ENCODE data around the gene SLC25A42. TPM values are rescaled to one million over a fixed set of nuclear protein-coding genes. Genes with fewer than 3 reads are reported as not detected.

Gene SLC25A42
- total and polyA plus RNA-seq, 7 donors: 2.4 to 9.5 (median 7.8) TPM

DNA sequence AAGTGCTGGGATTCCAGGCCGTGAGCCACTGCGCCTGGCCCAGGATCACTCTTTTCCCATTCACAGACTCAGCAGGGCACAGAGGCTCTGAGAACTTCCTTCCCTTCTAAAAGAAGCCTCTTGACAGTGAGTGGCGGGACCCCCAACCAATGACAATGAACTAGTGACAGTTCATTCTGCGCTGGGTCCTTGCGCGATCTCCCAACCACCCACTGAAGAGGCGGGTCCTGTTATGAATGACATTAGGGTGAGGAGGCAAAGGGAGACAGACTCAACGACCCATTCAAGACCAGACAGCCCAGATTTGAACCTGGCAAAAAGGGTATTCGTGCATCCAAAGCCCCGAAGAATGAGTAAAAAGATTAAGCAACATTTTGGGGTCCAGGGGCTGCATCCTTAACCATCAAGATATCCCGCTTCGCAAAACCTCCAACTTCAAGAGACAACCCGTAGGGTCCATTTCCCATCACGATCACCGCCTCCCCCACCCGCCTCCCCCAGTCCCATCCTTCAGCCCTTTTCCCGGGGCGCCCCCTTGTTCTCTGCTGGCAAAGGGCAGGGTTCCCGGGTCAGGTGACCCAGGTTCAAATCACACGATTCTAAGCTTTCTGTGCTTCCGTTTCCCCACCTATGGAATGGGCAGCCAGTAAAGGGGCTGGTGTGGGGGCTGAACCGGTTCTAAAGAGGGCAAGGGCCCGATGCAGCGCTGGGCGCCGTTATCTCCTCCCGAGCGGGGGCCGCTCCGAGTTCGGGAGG, 31.2 kb upstream of the SLC25A42 start:
- TF ChIP-seq EP300 (IDR thresholded peaks at IDR 0.05) (no peak), POLR2AphosphoS5 (IDR thresholded peaks at IDR 0.05) (no peak), POLR2A (IDR thresholded peaks at IDR 0.05) (no peak)
- TF ChIP-seq, protein P1, sequence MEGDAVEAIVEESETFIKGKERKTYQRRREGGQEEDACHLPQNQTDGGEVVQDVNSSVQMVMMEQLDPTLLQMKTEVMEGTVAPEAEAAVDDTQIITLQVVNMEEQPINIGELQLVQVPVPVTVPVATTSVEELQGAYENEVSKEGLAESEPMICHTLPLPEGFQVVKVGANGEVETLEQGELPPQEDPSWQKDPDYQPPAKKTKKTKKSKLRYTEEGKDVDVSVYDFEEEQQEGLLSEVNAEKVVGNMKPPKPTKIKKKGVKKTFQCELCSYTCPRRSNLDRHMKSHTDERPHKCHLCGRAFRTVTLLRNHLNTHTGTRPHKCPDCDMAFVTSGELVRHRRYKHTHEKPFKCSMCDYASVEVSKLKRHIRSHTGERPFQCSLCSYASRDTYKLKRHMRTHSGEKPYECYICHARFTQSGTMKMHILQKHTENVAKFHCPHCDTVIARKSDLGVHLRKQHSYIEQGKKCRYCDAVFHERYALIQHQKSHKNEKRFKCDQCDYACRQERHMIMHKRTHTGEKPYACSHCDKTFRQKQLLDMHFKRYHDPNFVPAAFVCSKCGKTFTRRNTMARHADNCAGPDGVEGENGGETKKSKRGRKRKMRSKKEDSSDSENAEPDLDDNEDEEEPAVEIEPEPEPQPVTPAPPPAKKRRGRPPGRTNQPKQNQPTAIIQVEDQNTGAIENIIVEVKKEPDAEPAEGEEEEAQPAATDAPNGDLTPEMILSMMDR (IDR thresholded peaks at IDR 0.05): no peak
- intact Hi-C loops (cut with DNase I): loop anchor here (2.0 kb wide), 1 partner anchor 30 kb away; the partner anchor contains the start of gene SLC25A42
- Histone ChIP-seq H3K4me3 (peak overlapping the region; percentile 74 to 92 (median 88)), H3K4me1 (peaks cover 0 to 32% (median 26%) of the 10 kb centered on the region in 4 donors), H3K9me3 (no peaks in the 10 kb centered on the region), H3K36me3 (peaks cover 12 to 33% (median 16%) of the 10 kb centered on the region in 4 donors), H3K27ac (peak overlapping the region; percentile 93 to 97 (median 95)), H3K27me3 (no peaks in the 10 kb centered on the region)
- peak; percentile 91 for DNase-seq
- WGBS, 2 donors: 5 to 16% methylated on average over 31 of the region's 31 CpGs

DNA sequence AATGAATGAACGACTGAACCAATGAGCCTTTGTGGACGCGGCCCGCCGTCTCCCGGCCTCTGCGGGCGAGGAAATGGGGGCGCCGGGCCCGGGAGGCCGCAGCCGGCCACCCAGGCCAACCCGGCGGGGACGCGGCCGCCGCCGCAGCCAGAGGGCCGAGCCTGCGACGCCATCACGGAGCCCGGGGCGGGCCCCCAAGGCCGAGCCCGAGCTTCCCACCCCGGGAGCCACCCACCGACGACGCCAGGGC, 30.7 kb upstream of the SLC25A42 start:
- intact Hi-C loops (cut with DNase I): loop anchor here (2.0 kb wide), 1 partner anchor 30 kb away; the partner anchor contains the start of gene SLC25A42

DNA sequence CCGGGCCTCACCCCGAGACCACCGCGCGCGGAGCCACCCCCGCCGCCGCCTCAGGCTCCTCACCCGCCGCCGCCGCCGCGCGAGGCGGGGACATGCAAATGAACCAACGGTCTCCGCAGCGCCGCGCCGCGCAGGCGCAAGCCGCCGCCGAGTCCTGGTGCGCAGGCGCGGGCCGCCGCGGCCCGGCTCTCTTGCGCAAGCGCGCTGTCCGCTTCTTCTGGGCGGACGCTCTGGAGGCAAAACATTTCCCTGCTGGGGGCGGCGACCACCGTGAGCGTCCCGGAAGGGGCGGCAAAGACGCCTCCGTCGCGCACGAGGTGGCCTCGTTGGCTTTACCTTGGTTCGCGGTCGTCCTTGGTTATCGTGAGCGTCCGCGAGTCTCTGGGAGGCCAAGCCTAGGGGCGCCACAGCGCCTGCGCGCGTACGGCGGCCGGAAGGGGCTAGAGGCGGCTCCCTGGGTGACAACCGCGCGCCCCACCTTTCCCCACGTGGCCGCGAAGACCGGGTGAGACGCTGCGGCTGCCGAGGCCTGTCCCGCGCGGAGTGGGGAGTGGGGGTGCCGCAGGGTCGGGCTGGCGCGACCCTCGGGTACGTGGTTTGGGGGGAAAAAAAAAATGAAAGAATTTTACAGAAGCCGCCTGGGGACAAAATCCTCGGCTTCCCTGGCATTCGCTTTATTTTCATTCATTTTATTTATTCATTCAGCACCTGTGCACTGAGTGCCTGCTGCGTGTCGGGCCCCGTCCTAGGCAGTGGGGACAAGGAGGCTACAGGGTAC, 30.2 kb upstream of the SLC25A42 start, which contains the start of the genes ARMC6 and SUGP2:
ARMC6 (plus strand) TSS at position 178 of the 778 bp plus-strand sequence. CDS start 607 bp downstream, outside the sequence.
SUGP2 (minus strand) TSS at position 92 of the 778 bp plus-strand sequence. CDS start 2,446 bp downstream, outside the sequence.
- Histone ChIP-seq H3K4me3 (peak within 1 kb of the TSS; percentile 74 to 92 (median 88)), H3K36me3 (peaks cover 3 to 23% (median 7%) of the 10 kb centered on the region in 4 donors), H3K4me1 (peaks cover 0 to 32% (median 26%) of the 10 kb centered on the region in 4 donors), H3K27me3 (no peaks in the 10 kb centered on the region), H3K27ac (peak within 1 kb of the TSS; percentile 93 to 97 (median 95)), H3K9me3 (no peaks in the 10 kb centered on the region)
- 0% methylated on average over 94 of the region's 94 CpGs for WGBS, 2 donors
- intact Hi-C loops (cut with DNase I): loop anchor here (2.0 kb wide), 1 partner anchor 29 kb away; the partner anchor contains the start of gene SLC25A42
- peak; percentile 90 for DNase-seq
- TF ChIP-seq, protein P1 (IDR thresholded peaks at IDR 0.05): peak in 3 of 4 experiments; percentile 7 to 20 (median 8)
- TF ChIP-seq EP300 (IDR thresholded peaks at IDR 0.05) (no peak), POLR2A (IDR thresholded peaks at IDR 0.05) (no peak), POLR2AphosphoS5 (IDR thresholded peaks at IDR 0.05) (peak; percentile 50 to 80 (median 69))

More for the DNA sequence above, 30.7 kb upstream of the SLC25A42 start:
- peaks cover 7 to 28% (median 12%) of the 10 kb centered on the region in 4 donors for H3K36me3 ChIP-seq
- H3K27me3 ChIP-seq: no peaks in the 10 kb centered on the region
- TF ChIP-seq EP300 (IDR thresholded peaks at IDR 0.05): no peak
- TF ChIP-seq, protein P1 (IDR thresholded peaks at IDR 0.05): no peak
- TF ChIP-seq POLR2A (IDR thresholded peaks at IDR 0.05): no peak
- no peak for TF ChIP-seq POLR2AphosphoS5 (IDR thresholded peaks at IDR 0.05)
- H3K4me1 ChIP-seq: peaks cover 0 to 32% (median 26%) of the 10 kb centered on the region in 4 donors
- peak overlapping the region; percentile 93 to 97 (median 95) for H3K27ac ChIP-seq
- H3K4me3 ChIP-seq: peak overlapping the region; percentile 74 to 92 (median 88)
- no peak for DNase-seq
- WGBS, 2 donors: 0% methylated on average over 32 of the region's 32 CpGs
- no peaks in the 10 kb centered on the region for H3K9me3 ChIP-seq

DNA sequence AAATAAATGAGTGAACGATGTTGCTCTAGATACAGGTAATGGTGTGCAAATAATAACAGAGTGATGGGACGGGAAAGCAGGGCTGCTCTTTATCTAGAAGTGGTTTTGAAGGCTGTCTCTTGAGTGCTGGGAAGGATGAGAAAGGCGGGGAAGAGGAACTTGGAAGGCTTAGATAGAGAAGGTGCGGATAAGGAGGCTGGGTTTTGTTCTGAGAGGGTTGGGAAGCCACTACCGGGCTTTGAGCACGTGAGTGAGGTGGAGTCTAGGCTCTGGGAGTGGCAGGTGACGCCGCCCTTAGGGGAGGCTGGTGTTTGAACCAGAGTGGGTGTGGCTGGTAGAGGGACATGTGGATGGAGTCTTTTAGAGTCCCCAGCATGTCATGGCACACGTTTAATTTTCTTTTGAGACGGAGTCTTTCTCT, 29.6 kb upstream of the SLC25A42 start:
- intact Hi-C loops (cut with DNase I): no loop called here
- TF ChIP-seq POLR2AphosphoS5 (IDR thresholded peaks at IDR 0.05): no peak
- no peak for TF ChIP-seq POLR2A (IDR thresholded peaks at IDR 0.05)
- TF ChIP-seq EP300 (IDR thresholded peaks at IDR 0.05): no peak
- TF ChIP-seq, protein P1 (IDR thresholded peaks at IDR 0.05): no peak
- H3K4me1 ChIP-seq: peaks cover 0 to 32% (median 26%) of the 10 kb centered on the region in 4 donors
- H3K36me3 ChIP-seq: peaks cover 0 to 17% (median 2%) of the 10 kb centered on the region in 4 donors
- H3K27me3 ChIP-seq: no peaks in the 10 kb centered on the region
- no peaks in the 10 kb centered on the region for H3K9me3 ChIP-seq
- WGBS, 2 donors: 6% methylated on average over 10 of the region's 10 CpGs
- no peak for DNase-seq
- H3K4me3 ChIP-seq: peak overlapping the region; percentile 74 to 92 (median 88)
- H3K27ac ChIP-seq: peak overlapping the region; percentile 93 to 97 (median 95)
